Measurements from ENCODE around the gene KNSTRN.

KNSTRN gene

DNA sequence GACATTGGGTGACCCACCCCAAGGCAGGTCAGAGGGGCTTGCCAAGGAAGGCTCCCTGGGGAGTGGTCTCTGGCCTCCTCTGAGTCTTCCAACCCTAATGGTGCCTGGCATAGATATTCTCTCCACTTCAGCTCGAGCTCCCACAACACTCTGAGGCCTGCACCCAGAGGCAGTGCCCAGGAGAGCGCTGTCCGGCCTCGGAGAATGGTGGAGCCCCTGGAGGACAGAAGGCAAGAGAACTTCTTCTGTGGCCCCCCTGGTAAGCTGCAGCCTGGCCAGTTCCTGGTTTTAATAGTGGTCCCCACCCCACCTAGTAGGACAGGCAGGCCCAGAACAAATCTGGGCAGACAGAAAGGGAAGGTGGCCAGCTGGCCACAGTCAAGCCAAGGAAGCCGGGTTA, 17.5 kb upstream of the KNSTRN start:
- DNase-seq (ENCODE audit: extremely low read depth in 1 of 2, low read depth in 1 of 2), result no peak

DNA sequence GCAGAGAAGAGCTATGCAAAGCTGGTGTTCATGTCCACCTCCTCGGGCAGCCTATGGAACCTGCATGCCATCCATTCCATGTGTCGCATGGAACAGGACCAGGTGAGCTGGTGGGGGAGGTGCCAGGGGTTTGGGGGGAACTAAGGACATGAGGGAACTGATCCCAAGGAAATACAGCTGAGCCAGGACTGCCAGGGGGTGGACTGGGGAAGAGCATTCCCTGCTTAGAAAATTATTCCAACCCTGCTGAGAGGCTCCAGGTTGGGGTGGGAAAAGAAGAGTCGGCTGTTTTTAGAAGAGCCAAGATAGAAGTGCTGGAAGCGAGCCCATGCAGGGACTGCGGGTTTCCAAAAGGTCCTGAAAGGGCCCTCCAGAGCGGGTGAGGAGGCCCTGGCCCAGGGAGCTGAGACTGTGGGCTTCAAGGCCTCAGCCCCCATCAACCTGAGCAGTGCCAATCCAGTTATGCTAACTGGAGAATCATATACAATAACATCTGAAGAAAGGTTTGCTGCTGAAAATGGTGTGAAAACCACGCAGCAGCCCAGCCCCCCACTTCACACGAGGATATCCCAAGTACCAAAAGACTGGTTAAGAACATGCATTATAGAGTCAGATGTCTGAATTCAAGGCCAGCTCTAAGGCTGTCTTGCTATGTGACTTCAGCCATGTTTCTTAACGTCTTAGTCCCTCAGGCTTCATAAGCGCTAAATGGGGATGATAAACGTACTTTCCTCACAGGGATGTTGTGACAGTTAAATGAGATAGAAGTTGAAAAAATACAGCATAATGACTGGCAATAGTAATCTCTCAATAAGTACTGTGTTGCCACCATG, 16.7 kb upstream of the KNSTRN start:
- DNase-seq (ENCODE audit: extremely low read depth in 1 of 2, low read depth in 1 of 2), result no peak

DNA sequence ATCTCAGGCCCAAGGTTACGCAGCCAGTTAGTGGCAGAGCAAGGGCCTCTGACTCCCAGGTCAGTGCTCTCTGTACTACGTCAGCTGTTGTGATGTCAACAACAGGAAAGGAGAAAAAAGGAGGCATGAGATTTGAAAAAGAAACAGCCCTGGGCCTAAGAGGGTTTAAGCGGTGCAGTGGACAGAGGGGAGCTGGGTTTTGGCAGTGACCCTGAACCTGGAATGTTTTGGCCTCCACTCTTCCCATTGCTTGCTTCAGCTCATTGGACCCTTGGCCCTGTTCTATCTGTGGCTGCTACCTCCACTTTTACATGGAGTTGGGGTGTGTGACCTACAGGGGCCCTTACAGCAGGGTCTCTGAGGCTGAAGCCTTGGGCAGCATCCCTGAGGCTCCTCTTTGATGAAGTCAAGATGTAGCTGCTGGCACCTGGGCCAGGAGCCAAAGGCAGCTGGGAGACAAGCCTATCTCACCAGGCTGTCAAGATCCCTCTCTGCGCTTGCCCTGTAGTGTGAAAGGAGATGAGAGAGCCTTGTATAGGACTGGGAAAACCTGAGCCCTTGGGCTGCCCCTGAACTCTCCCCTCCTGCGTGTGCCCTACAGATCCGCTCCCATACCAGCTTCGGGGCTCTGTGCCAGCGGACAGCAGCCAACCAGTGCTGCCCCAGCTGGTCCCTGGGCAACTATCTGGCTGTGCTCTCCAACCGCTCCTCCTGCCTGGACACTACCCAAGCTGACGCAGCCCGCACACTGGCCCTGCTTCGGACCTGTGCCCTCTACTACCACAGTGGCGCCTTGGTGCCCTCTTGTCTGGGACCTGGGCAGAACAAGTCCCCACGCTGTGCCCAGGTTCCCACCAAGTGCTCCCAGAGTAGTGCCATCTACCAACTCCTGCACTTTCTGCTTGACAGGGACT, 15.8 kb upstream of the KNSTRN start:
- DNase-seq (ENCODE audit: extremely low read depth in 1 of 2, low read depth in 1 of 2), result no peak

DNA sequence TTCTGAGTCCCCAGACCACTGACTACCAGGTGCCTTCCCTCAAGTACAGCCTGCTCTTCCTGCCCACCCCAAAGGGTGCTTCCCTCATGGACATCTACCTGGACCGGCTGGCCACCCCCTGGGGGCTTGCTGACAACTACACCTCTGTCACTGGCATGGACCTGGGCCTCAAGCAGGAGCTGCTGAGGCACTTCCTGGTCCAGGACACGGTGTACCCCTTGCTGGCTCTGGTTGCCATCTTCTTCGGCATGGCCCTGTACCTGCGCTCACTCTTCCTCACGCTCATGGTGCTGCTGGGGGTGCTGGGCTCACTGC, 15.2 kb upstream of the KNSTRN start:
- no peak for DNase-seq (ENCODE audit: extremely low read depth in 1 of 2, low read depth in 1 of 2)

DNA sequence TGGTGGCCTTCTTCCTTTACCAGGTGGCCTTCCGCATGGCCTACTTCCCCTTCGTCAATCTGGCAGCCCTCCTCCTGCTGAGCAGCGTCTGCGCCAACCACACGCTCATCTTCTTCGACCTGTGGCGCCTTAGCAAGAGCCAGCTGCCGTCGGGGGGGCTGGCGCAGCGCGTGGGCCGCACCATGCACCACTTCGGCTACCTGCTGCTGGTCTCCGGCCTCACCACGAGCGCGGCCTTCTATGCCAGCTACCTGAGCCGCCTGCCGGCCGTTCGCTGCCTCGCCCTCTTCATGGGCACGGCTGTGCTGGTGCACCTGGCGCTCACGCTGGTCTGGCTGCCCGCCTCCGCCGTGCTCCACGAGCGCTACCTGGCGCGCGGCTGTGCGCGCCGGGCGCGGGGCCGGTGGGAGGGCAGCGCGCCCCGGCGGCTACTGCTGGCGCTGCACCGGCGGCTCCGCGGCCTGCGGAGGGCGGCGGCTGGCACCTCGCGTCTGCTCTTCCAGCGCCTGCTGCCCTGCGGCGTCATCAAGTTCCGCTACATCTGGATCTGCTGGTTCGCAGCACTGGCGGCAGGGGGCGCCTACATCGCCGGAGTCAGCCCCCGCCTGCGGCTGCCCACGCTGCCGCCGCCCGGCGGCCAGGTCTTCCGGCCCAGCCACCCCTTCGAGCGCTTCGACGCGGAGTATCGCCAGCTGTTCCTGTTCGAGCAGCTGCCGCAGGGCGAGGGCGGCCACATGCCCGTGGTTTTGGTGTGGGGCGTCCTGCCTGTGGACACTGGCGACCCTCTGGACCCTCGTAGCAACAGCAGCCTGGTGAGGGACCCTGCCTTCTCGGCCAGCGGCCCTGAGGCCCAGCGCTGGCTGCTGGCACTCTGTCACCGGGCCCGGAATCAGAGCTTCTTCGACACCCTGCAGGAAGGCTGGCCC, 14.6 kb upstream of the KNSTRN start:
- DNase-seq (ENCODE audit: extremely low read depth in 1 of 2, low read depth in 1 of 2), result peak; percentile 76

DNA sequence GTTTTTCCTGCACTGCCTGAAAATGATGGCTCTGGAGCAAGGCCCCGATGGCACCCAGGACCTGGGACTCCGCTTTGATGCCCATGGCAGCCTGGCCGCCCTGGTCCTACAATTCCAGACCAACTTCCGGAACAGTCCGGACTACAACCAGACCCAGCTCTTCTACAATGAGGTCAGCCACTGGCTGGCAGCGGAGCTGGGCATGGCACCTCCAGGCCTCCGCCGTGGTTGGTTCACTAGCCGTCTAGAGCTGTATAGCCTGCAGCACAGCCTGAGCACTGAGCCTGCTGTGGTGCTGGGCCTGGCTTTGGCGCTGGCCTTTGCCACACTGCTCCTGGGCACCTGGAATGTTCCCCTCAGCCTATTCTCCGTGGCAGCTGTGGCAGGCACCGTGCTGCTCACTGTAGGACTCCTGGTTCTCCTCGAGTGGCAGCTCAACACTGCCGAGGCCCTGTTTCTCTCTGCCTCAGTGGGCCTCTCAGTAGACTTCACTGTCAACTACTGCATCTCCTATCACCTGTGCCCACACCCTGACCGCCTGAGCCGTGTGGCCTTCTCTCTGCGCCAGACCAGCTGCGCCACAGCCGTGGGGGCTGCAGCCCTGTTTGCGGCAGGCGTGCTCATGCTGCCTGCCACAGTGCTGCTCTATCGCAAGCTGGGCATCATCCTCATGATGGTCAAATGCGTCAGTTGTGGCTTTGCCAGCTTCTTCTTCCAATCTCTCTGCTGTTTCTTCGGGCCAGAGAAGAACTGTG, 13.6 kb upstream of the KNSTRN start:
- no peak for DNase-seq (ENCODE audit: extremely low read depth in 1 of 2, low read depth in 1 of 2)

DNA sequence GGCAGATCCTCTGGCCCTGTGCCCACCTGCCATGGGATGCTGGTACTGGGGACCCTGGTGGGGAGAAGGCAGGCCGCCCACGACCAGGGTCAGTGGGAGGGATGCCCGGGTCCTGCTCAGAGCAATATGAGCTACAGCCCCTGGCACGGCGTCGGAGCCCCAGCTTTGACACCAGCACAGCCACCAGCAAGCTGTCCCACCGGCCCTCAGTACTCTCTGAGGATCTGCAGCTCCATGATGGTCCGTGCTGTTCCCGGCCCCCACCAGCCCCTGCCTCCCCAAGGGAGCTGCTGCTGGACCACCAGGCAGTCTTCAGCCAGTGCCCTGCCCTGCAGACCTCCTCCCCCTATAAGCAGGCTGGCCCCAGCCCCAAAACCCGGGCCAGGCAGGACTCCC, 13.0 kb upstream of the KNSTRN start:
- no peak for DNase-seq (ENCODE audit: extremely low read depth in 1 of 2, low read depth in 1 of 2)

DNA sequence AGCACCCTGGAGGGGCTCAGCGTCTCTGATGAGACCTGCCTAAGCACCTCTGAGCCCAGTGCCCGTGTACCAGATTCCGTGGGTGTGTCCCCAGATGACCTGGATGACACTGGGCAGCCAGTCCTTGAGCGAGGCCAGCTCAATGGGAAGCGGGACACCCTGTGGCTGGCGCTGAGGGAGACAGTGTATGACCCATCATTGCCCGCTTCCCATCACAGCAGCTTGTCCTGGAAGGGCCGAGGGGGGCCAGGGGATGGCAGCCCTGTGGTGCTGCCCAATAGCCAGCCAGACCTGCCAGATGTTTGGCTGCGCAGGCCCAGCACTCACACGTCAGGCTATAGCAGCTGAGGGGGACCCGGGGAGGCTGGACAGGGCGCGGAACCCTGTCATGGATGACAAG, 12.6 kb upstream of the KNSTRN start:
- DNase-seq (ENCODE audit: extremely low read depth in 1 of 2, low read depth in 1 of 2), result no peak

DNA sequence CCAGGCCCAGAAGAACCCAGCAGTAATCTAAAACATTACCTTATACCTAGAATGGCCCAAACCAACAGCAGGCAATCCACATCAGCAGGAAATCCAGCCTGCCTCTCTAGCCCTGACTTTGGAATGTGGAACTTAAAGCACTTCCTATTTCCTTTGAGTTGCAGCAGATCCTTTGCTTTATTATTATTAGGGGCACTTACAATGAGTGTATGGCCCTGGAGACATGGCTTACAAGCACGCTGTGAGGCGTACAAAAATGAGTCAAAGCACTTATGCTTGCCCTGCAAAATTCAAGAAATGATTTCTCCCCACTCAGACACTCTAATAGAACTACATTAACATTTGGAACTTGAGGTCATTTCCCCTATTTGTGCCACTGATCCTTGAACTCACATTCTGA, 9.5 kb upstream of the KNSTRN start:
- no peak for DNase-seq (ENCODE audit: extremely low read depth in 1 of 2, low read depth in 1 of 2)

DNA sequence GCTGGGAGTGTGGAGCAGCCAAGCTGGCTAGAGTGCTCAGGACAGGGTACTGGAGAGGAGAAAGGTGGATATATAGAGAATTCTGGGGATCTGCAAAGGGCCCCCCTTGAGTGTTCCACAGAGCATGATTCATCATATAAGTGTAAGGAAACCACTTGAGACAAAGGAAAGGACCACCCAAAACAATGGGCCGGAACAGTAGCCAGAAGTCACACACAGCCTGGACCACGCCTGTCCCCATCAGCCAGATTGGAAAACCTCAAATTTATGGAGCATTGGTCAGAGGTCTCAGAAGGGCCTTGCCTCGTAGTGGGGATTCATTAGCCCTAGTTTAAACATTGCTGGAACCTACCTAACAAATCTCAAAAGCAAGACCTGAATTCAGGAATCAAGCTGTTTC, 4.9 kb upstream of the KNSTRN start:
- no peak for DNase-seq (ENCODE audit: extremely low read depth in 1 of 2, low read depth in 1 of 2)

DNA sequence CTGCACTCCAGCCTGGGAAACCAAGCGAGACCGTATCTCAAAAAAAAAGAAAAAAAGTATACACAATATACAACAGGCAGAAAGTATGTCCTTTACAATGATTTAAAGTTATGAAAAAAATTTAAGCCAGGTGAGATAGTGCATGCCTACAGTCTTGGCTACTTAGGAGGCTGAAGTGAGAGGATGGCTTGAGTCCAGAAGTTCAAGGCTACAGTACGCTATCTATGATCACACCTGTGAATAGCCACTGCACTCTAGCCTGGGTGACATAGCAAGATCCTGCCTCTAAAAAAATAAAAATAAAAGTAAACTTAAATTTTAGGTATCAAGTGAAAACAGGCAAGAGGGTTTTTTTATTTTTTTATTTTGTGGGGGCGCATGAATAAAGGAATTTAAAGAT, 3.1 kb upstream of the KNSTRN start:
- DNase-seq (ENCODE audit: extremely low read depth in 1 of 2, low read depth in 1 of 2), result no peak

DNA sequence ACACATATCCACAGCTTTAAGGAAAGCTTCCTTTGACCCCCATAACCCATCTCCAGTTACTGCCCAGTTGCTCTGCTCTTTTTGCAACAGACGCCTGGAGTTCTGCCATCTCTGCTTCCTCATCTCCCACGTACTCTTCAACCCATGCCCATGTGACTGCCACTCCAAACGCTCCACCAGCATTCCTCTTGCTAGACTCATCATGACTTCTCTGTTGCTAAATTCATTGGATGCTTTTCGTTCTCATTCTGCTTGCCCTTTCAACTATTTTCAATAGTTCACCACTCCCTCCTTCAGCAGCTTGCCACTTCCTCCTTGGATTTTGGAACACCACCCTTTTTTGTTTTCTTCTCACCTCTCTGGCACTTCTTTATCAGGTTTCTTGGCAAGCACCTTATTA, 2.7 kb upstream of the KNSTRN start:
- DNase-seq (ENCODE audit: extremely low read depth in 1 of 2, low read depth in 1 of 2), result no peak

DNA sequence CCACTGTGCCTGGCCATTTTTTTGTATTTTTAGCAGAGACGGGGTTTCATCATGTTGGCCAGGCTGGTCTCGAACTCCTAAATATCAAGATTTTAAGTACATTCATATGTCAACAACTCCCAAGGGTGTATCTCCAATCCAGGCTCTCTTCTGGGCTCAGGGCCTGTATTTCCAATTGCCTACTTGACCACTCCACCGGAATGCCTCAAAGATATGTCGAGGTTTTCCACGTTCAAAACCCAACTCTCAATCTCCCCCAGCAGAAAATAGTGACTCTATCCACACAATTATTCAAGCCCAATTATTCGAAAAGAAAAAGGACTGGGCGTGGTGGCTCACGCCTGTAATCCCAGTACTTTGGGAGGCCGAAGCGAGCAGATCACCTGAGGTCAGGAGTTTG, 1.9 kb upstream of the KNSTRN start:
- no peak for DNase-seq (ENCODE audit: extremely low read depth in 1 of 2, low read depth in 1 of 2)

DNA sequence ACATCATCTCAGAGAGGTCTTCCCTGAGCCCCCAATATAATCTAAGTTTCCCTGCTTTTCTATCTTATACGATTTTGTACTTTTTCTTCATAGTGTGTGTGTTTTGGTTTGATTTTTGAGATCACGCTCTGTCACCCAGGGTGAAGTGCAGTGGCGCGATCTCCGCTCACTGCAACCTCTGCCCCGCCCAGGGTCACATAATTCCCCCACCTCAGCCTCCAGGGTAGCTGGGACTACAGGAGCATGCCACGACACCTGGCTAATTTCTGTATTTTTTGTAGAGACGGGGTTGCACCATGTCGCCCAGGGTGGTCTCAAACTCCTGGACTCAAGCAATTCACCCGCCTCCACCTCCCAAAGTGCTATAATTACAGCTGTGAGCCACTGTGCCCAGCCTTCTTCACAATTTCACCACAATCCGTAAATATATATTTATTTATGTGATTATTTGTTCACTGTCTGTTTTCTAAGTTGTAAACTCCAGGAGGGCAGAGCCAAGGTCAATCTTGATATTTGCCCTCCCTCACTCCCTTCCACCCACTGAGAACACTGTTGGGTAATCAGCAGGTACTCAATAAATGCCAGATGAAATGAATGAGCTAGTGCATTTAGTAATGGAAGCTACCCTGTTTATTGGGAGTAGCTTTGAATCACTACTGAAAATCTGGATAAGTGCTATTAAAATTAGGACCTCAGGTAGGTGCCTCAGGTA, 547 bp upstream of the KNSTRN start:
- DNase-seq (ENCODE audit: extremely low read depth in 1 of 2, low read depth in 1 of 2), result no peak

DNA sequence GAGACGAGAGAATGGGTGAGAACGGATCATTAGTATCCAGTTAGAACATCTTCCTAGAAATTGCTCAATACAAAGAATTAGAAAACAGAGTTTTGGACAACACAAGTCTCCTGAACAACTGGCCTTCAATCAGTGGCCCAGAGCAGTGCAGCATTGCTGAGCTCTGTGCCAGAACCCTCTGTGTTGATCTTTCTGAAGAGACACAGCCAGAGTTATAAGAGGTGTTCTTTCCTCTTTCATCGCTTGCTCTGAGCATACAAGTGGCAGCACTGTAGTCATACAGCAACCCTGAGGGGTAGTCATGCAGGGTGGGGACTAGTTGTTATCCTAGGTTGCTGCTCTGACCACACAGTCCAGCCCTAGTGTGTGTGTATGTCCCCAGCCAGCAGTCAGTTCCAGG, 4.0 kb downstream of the KNSTRN start:
- no peak for DNase-seq (ENCODE audit: extremely low read depth in 1 of 2, low read depth in 1 of 2)

DNA sequence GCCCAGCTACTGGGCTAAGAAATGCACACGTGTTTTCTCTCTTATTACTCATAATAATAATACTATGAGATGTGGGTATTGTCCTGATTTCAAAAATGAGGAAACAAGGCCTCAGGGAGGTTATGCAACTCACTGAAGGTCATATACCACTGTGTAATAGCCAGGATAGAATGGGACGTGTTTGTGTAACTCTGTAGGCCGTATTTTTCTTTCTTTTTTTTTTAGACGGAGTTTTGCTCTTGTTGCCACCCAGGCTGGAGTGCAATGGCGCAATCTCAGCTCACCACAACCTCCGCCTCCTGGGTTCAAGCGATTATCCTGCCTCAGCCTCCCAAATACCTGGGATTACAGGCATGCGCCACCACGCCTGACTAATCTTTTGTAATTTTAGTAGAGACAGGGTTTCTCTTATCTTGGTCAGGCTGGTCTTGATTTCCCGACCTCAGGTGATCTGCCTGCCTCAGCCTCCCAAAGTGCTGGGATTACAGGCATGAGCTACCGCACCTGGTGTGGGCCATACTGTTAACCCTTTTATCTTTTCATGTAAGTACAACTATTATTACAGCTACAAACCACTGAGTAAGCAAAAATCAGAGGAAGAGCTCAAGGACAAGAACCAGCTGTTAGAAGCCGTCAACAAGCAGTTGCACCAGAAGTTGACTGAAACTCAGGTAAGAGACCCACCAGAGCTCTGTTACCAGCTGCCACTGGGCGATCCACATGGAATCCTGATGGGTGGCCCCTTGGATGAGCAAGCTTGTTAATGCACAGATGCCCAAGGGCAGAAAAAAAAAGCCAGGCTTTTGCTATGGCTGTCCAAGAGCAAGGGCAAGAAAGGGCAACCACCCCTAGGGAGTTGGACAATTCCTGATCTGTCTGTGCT, 6.7 kb downstream of the KNSTRN start:
- DNase-seq (ENCODE audit: extremely low read depth in 1 of 2, low read depth in 1 of 2), result no peak

DNA sequence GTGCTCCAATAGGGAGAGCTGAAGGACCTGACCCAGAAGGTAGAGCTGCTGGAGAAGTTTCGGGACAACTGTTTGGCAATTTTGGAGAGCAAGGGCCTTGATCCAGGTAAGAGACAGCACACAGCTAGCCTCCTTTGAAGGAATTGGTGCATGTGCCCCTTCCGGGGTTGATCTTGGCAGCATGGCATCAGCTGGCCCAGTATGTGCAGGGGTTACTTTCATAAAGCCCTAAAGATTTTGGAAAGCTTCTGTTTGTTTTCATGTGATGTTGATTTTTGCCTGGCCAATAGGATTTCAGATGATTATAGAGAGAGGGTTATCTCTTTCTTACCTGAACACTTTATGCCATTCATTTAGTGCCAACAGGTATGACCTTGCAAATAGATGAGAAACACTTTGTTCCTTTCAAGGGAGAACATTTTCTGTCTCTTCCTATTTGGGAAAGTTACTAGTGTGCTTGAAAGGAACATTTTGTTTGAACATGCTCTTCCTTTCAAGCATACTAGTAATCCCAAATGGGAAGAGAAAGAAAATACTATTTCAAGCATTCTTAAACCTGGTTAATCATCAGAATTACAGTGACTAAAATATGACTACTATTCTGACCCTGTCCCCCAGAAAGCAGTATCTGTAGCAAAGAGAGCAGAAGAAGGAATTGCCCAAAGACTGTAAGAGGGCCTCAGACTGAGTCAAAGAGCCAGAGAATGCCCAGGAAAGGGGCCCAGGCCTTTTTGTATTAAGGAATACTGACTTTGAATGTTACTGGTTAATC, 7.5 kb downstream of the KNSTRN start:
- no peak for DNase-seq (ENCODE audit: extremely low read depth in 1 of 2, low read depth in 1 of 2)
